ENCODE measurements around the gene MTHFD1.

The MTHFD1 gene

GRCh38 chr14:64501411-64502171, 113.4 kb downstream of the MTHFD1 start:
- DNase-seq, result no peak

GRCh38 chr14:64502456-64502855, 114.3 kb downstream of the MTHFD1 start:
- no peak for DNase-seq

GRCh38 chr14:64502887-64503433, 114.8 kb downstream of the MTHFD1 start:
- DNase-seq, result peak; percentile 63

GRCh38 chr14:64503434-64504309, 115.5 kb downstream of the MTHFD1 start, which contains the start of gene ZBTB25:
Gene ZBTB25, minus strand, starts transcription at chr14:64503838. Its CDS starts 13,305 bp downstream, at chr14:64490533.
- DNase-seq, result peak; percentile 93

GRCh38 chr14:64504310-64504896, 116.2 kb downstream of the MTHFD1 start, which contains the start of gene ZBTB1:
Gene ZBTB1, plus strand, starts transcription at chr14:64504770. Its CDS starts 16,735 bp downstream, at chr14:64521505.
- peak; percentile 93 for DNase-seq

- DNase-seq, result peak; percentile 82
These were observed 117.0 kb downstream of the MTHFD1 start for GRCh38 chr14:64504897-64505794.

GRCh38 chr14:64506721-64507120, 118.6 kb downstream of the MTHFD1 start:
- no peak for DNase-seq

- DNase-seq, result no peak
These were observed 119.4 kb downstream of the MTHFD1 start for GRCh38 chr14:64507376-64508156.

GRCh38 chr14:64508215-64508776, 120.1 kb downstream of the MTHFD1 start:
- DNase-seq, result no peak

- no peak for DNase-seq
These were observed 120.9 kb downstream of the MTHFD1 start for GRCh38 chr14:64509036-64509435.

All from NCI-H1092 treated with DMSO at 0.1 percent for 48 hours (cell line).